BE2C (cell line): ENCODE results near the gene ZIC2.
"Not testable (repeated sequence)": the region's sequence is repeated elsewhere in the genome, so short reads cannot be mapped to it uniquely, and the experiment has no call there.

Source experiments
- DNase-seq: peaks from one replicate; pipeline ENCODE4 v3.0.0-alpha.2; 2020
- H3K27me3 ChIP-seq: fragments of 250-450 bp; sonication (Bioruptor Pico); 2 replicates; pipeline ENCODE4 v1.5.1; 2020; ENCODE audit warnings: mild to moderate bottlenecking
- H3K36me3 ChIP-seq: fragments of 250-450 bp; sonication (Bioruptor Pico); 2 replicates; pipeline ENCODE4 v1.5.1; 2020; ENCODE audit warnings: mild to moderate bottlenecking
- H3K4me1 ChIP-seq: fragments of 250-450 bp; sonication (Bioruptor Pico); 2 replicates; pipeline ENCODE4 v1.5.1; 2020
- H3K4me3 ChIP-seq: 2 replicates; pipeline ENCODE4 v1.5.1; 2011; ENCODE audit warnings: low read depth, low read length
- H3K9me3 ChIP-seq: fragments of 250-450 bp; sonication (Bioruptor Pico); 2 replicates; pipeline ENCODE4 v1.5.1; 2020
- TF ChIP-seq, protein P1 (sequence below): IDR thresholded peaks from 2 replicates; pipeline ENCODE4 v1.5.1; 2012; ENCODE audit warnings: mild to moderate bottlenecking, low read depth, low read length

ZIC2 gene

DNA sequence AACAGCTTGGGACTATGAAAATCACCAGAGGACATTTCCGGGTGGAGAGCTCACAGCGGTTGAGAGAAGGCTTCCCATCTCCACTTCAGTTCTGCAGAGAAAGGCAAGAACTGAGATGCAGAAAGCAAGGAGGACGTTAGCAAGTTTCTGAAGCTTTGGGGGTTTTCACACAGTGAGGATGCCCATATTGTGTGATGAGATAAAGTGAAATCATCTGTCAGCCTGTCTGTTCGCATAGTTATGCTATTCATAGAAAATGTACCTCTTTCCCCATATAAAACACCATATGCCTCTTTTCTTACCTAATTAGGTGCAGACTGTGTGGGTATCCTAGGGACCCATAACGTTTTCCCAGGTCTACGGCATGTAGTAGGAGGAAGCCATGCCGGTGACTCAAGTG is 37.5 kb upstream of the ZIC2 start:
- Histone ChIP-seq H3K27me3 (peaks cover 40% of the 10 kb centered on the region), H3K36me3 (no peaks in the 10 kb centered on the region), H3K4me3 (no peak overlapping the region), H3K4me1 (no peaks in the 10 kb centered on the region), H3K9me3 (no peaks in the 10 kb centered on the region)
- no peak for DNase-seq
- TF ChIP-seq, protein P1, sequence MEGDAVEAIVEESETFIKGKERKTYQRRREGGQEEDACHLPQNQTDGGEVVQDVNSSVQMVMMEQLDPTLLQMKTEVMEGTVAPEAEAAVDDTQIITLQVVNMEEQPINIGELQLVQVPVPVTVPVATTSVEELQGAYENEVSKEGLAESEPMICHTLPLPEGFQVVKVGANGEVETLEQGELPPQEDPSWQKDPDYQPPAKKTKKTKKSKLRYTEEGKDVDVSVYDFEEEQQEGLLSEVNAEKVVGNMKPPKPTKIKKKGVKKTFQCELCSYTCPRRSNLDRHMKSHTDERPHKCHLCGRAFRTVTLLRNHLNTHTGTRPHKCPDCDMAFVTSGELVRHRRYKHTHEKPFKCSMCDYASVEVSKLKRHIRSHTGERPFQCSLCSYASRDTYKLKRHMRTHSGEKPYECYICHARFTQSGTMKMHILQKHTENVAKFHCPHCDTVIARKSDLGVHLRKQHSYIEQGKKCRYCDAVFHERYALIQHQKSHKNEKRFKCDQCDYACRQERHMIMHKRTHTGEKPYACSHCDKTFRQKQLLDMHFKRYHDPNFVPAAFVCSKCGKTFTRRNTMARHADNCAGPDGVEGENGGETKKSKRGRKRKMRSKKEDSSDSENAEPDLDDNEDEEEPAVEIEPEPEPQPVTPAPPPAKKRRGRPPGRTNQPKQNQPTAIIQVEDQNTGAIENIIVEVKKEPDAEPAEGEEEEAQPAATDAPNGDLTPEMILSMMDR: no peak

GRCh38 chr13:99944606-99945005 is 37.0 kb upstream of the ZIC2 start:
- DNase-seq: no peak
- H3K27me3 ChIP-seq: peaks cover 40% of the 10 kb centered on the region
- H3K9me3 ChIP-seq: no peaks in the 10 kb centered on the region
- H3K4me1 ChIP-seq: no peaks in the 10 kb centered on the region
- TF ChIP-seq, protein P1: no peak
- no peak overlapping the region for H3K4me3 ChIP-seq
- no peaks in the 10 kb centered on the region for H3K36me3 ChIP-seq

DNA sequence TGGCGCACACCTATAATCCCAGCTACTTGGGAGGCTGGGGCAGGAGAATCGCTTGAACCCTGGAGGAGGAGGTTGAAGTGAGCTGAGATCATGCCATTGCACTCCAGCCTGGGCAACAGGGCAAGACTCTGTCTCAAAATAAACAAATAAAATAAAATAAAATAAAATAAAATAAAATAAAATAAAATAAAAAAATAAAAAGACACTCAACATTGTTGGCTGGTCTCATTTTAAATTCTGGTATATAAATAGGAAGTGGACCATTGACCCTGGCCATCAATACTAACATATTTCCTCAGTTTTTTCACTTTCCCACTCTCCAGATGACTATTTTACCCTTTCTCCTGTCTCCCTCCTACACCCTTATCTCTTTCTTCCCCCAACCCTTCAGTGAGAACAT is 36.1 kb upstream of the ZIC2 start:
- not testable (repeated sequence) for H3K36me3 ChIP-seq, H3K4me1 ChIP-seq, DNase-seq, H3K4me3 ChIP-seq, H3K9me3 ChIP-seq
- peaks cover 46% of the 10 kb centered on the region for H3K27me3 ChIP-seq

- TF ChIP-seq, protein P1: no peak
- no peaks in the 10 kb centered on the region for H3K36me3 ChIP-seq
- no peaks in the 10 kb centered on the region for H3K9me3 ChIP-seq
- peaks cover 59% of the 10 kb centered on the region for H3K27me3 ChIP-seq
- no peak overlapping the region for H3K4me3 ChIP-seq
- H3K4me1 ChIP-seq: no peaks in the 10 kb centered on the region
- DNase-seq: no peak
These were observed 33.9 kb upstream of the ZIC2 start for GRCh38 chr13:99947666-99948065.

- Histone ChIP-seq H3K4me3 (no peak overlapping the region), H3K4me1 (no peaks in the 10 kb centered on the region), H3K9me3 (no peaks in the 10 kb centered on the region), H3K36me3 (no peaks in the 10 kb centered on the region), H3K27me3 (peaks cover 67% of the 10 kb centered on the region)
- TF ChIP-seq, protein P1: no peak
- DNase-seq: no peak
These were observed 33.2 kb upstream of the ZIC2 start for GRCh38 chr13:99948411-99948810.

DNA sequence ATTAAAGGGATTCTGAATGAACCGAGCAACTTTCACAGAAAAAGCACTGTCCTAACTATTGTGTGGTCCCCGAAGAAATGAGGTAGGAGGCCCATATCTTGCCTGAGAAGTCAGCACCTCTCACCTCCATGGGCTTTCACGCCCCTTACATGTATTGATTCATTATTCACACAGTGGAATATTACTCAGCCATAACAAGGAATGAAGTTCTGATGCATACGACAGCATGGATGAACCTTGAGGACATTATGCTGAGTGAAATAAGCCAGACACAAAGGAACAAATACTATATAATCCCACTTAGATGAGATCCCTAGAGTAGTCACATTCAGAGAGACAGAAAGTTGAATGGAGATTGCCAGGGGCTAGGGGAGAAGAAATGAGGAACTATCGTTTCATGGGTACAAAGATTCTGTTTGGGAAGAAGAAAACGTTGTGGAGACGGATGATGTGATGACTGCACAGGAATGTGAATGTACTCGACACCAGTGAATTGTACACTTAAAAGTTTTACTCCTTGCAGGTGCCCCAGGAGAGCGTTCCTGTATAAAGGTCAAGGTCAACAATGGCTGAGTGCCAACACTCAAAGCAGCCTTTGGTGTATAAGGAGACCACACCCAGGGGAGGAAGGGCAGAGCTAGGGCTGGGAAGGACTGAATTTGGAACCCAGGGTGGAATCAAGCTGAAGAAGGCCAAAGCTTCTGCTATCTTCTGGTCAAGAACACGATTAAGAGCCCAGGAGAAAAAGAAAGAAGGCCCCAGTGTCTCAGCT is 32.5 kb upstream of the ZIC2 start:
- Histone ChIP-seq H3K4me3 (no peak overlapping the region), H3K27me3 (peaks cover 73% of the 10 kb centered on the region), H3K36me3 (no peaks in the 10 kb centered on the region), H3K4me1 (no peaks in the 10 kb centered on the region), H3K9me3 (no peaks in the 10 kb centered on the region)
- TF ChIP-seq, protein P1: no peak
- DNase-seq: no peak
